MV-4-11 (cell line): ENCODE results near the gene ZBTB6.
A peak's percentile ranks its signal among the peaks of the same experiment; 100 is the strongest.
"Not testable (repeated sequence)": the region's sequence is repeated elsewhere in the genome, so short reads cannot be mapped to it uniquely, and the experiment has no call there.

Experiments
- DNase-seq: peaks from one replicate; lab custom pipeline; 2025; lab: John Stamatoyannopoulos, UW

Gene ZBTB6

GRCh38 chr9:122923947-122924346 is 10.8 kb upstream of the ZBTB6 start:
- no peak for DNase-seq

- no peak for DNase-seq
Observed at GRCh38 chr9:122922713-122923112, 9.6 kb upstream of the ZBTB6 start.

- DNase-seq, result no peak
Observed at GRCh38 chr9:122918310-122918709, 5.2 kb upstream of the ZBTB6 start.

GRCh38 chr9:122912671-122912963 is 506 bp downstream of the ZBTB6 start:
- DNase-seq, result no peak

GRCh38 chr9:122906122-122906521 is 7.0 kb downstream of the ZBTB6 start:
- DNase-seq, result not testable (repeated sequence)

- peak; percentile 99 for DNase-seq
Observed at GRCh38 chr9:122904823-122905710, 8.1 kb downstream of the ZBTB6 start, which contains the start of gene RC3H2. RC3H2 (minus strand) TSS chr9:122905359; CDS start chr9:122897509, 7,850 bp downstream.

- DNase-seq, result no peak
Observed at GRCh38 chr9:122904466-122904822, 8.7 kb downstream of the ZBTB6 start.

GRCh38 chr9:122900791-122901190 is 12.3 kb downstream of the ZBTB6 start:
- DNase-seq, result no peak

GRCh38 chr9:122897969-122898368 is 15.2 kb downstream of the ZBTB6 start:
- DNase-seq, result no peak

- no peak for DNase-seq
Observed at GRCh38 chr9:122888480-122888879, 24.6 kb downstream of the ZBTB6 start.

- DNase-seq, result peak; percentile 26
Observed at GRCh38 chr9:122883125-122883524, 30.0 kb downstream of the ZBTB6 start.

- no peak for DNase-seq
Observed at GRCh38 chr9:122879443-122879842, 33.7 kb downstream of the ZBTB6 start.

- no peak for DNase-seq
Observed at GRCh38 chr9:122875523-122875922, 37.6 kb downstream of the ZBTB6 start.

- not testable (repeated sequence) for DNase-seq
Observed at GRCh38 chr9:122867276-122867675, 45.8 kb downstream of the ZBTB6 start.

- no peak for DNase-seq
Observed at GRCh38 chr9:122866079-122866478, 47.0 kb downstream of the ZBTB6 start.

- no peak for DNase-seq
Observed at GRCh38 chr9:122865300-122865699, 47.8 kb downstream of the ZBTB6 start.

- no peak for DNase-seq
Observed at GRCh38 chr9:122863407-122863806, 49.7 kb downstream of the ZBTB6 start.

- no peak for DNase-seq
Observed at GRCh38 chr9:122860319-122861142, 52.6 kb downstream of the ZBTB6 start.
